Endodermal cell (in vitro differentiated cells): Measurements from ENCODE around the gene CIB4. TPM values are rescaled to one million over a fixed set of nuclear protein-coding genes. Genes with fewer than 3 reads are reported as not detected.

Experiments
- DNase-seq: peaks from one replicate; pipeline ENCODE4 v3.0.0-alpha.2; 2017
- H3K27ac ChIP-seq: 2 replicates; pipeline ENCODE4 v1.5.1; 2013; ENCODE audit warnings: mild to moderate bottlenecking, low read depth, low read length, moderate library complexity
- H3K27me3 ChIP-seq: 2 replicates; pipeline ENCODE4 v1.6.1; 2013; ENCODE audit warnings: mild to moderate bottlenecking, low read length, moderate library complexity; ENCODE audit not compliant: insufficient read depth, control insufficient read depth, poor library complexity, severe bottlenecking
- H3K36me3 ChIP-seq: 2 replicates; pipeline ENCODE4 v1.7.0; 2013; ENCODE audit warnings: mild to moderate bottlenecking, low read length, moderate library complexity; ENCODE audit not compliant: control insufficient read depth, insufficient read depth
- H3K4me1 ChIP-seq: one replicate; pipeline ENCODE4 v1.7.0; 2013; ENCODE audit warnings: low read length; ENCODE audit not compliant: control insufficient read depth, insufficient read depth
- H3K4me3 ChIP-seq: 2 replicates; pipeline ENCODE4 v1.5.1; 2013; ENCODE audit warnings: mild to moderate bottlenecking, low read length, moderate library complexity
- H3K9ac ChIP-seq: 2 replicates; pipeline ENCODE4 v1.6.1; 2013; ENCODE audit warnings: mild to moderate bottlenecking, low read length, moderate library complexity; ENCODE audit not compliant: poor library complexity, severe bottlenecking; ENCODE audit errors: extremely low read depth
- H3K9me3 ChIP-seq: 2 replicates; pipeline ENCODE4 v1.6.1; 2013; ENCODE audit warnings: mild to moderate bottlenecking, low read length, moderate library complexity; ENCODE audit not compliant: control insufficient read depth
- H3K27ac Mint-ChIP-seq: 2 replicates; pipeline ENCODE4 v1.8.0; 2020; ENCODE audit warnings: mixed read lengths
- H3K27me3 Mint-ChIP-seq: 2 replicates; pipeline ENCODE4 v1.8.0; 2021; ENCODE audit warnings: mild to moderate bottlenecking, mixed read lengths; ENCODE audit not compliant: insufficient read depth
- H3K36me3 Mint-ChIP-seq: 2 replicates; pipeline ENCODE4 v1.8.0; 2020; ENCODE audit warnings: low read depth, mixed read lengths
- H3K4me1 Mint-ChIP-seq: 2 replicates; pipeline ENCODE4 v1.8.0; 2020; ENCODE audit warnings: mixed read lengths
- H3K4me3 Mint-ChIP-seq: 2 replicates; pipeline ENCODE4 v1.8.0; 2020; ENCODE audit warnings: mild to moderate bottlenecking, moderate library complexity, mixed read lengths
- H3K9me3 Mint-ChIP-seq: 2 replicates; pipeline ENCODE4 v1.8.0; 2020; ENCODE audit warnings: mild to moderate bottlenecking, mixed read lengths
- WGBS, 2 experiments: methylation state at CpG; one replicate each; pipeline versions ENCODE4 v1.1.5 to v1.1.7; 2013; ENCODE audit warnings: missing lambda C conversion rate in 2 of 2, mixed read lengths in 1 of 2; ENCODE audit not compliant: insufficient coverage in 1 of 2, insufficient read length in 1 of 2; 5-methylcytosine and 5-hydroxymethylcytosine counted together
- total RNA-seq, 2 donors: library from RNA; stranded (reverse); fragmentation: NEBNext Ultra II Directional in 1 of 2; extraction: Animal tissue kit (Norgen Biotek cat#: 25700) in 1 of 2; gene quantifications; 2 replicates in 1 of 2; 3 replicates in 1 of 2; pipeline ENCODE4 v1.2.1, GENCODE V29; 2021
- TF ChIP-seq, protein P1 (sequence below): fragments of 200-600 bp; sonication (generic); conservative IDR thresholded peaks from 2 replicates; pipeline ENCODE4 v1.5.0; 2021; ENCODE audit warnings: antibody characterized with exemption, mild to moderate bottlenecking

CIB4 gene
- total RNA-seq, 2 donors from 2014 or later, result not detected

DNA sequence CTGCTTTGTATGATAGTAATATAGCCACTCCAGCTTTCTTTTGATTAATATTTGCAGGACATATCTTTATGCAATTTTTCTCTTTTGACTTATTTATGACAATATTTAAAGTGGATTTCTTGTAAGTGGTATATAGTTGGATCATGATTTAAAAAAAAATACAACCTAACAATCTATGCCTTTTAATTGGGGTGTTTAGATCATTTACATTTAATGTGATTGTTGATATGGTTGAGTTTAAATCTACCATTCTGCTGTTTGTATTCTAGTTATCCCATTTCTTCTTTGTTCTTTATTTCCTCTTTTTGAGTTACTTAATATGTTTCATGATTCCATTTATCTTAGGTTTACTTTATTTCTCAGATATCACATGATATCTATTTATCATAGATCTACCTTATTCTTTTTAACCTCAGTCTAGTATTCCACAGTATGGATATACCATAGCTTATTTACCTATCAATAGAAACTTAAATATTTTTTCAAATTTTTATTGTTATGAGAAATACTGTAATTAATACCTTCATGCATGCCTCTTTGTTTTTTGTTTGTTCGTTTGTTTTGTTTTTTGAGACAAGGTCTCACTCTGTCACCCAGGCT lies 19.3 kb upstream of the CIB4 start:
- DNase-seq, result no peak
- H3K36me3 ChIP-seq, result no peaks in the 10 kb centered on the region
- TF ChIP-seq, protein P1, sequence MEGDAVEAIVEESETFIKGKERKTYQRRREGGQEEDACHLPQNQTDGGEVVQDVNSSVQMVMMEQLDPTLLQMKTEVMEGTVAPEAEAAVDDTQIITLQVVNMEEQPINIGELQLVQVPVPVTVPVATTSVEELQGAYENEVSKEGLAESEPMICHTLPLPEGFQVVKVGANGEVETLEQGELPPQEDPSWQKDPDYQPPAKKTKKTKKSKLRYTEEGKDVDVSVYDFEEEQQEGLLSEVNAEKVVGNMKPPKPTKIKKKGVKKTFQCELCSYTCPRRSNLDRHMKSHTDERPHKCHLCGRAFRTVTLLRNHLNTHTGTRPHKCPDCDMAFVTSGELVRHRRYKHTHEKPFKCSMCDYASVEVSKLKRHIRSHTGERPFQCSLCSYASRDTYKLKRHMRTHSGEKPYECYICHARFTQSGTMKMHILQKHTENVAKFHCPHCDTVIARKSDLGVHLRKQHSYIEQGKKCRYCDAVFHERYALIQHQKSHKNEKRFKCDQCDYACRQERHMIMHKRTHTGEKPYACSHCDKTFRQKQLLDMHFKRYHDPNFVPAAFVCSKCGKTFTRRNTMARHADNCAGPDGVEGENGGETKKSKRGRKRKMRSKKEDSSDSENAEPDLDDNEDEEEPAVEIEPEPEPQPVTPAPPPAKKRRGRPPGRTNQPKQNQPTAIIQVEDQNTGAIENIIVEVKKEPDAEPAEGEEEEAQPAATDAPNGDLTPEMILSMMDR, result no peak
- Mint-ChIP-seq H3K27me3 (no peaks in the 10 kb centered on the region), H3K4me1 (peaks cover 3% of the 10 kb centered on the region), H3K9me3 (peaks cover 32% of the 10 kb centered on the region), H3K27ac (no peak overlapping the region), H3K36me3 (no peaks in the 10 kb centered on the region), H3K4me3 (no peak overlapping the region)
- H3K9me3 ChIP-seq, result peaks cover 21% of the 10 kb centered on the region
- H3K4me1 ChIP-seq, result no peaks in the 10 kb centered on the region
- H3K9ac ChIP-seq, result no peak overlapping the region
- no peaks in the 10 kb centered on the region for H3K27me3 ChIP-seq
- H3K4me3 ChIP-seq, result peak overlapping the region; percentile 34
- WGBS, 2 experiments, result 96% methylated on average over 1 of the region's 1 CpG; no CpG with 5 or more reads in 1 of the 2 experiments
- no peak overlapping the region for H3K27ac ChIP-seq

DNA sequence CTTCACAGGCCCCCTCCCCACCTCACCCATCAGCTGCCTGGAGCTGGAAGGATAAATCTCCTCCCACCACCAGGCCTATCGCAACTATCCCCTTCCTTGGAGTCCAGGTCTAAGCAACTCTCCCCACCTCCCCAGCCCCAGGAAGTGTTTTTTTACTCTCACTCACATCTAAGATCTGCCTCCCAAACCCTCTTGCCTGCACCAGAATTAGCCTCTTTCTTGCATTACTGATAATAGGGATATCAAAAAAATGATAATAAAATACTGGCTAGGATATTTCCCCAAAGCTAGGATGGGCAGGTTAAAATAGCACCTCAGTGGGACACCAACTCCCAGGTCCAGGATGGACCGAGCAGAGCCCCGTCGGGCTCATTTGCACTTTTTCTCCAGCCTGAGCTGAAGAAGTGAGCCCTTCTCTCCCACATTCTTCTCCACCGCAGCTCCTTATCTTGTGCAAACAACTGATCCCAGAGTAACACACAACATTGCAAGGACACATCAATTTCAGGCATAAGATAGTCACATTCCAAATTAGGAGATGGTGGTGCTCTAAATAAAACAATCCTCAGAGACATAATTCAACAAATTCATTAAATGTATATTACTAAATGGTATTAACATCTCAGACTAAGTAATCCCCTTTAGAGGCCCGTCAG lies 17.7 kb upstream of the CIB4 start:
- Mint-ChIP-seq H3K36me3 (no peaks in the 10 kb centered on the region), H3K9me3 (peaks cover 31% of the 10 kb centered on the region), H3K27ac (no peak overlapping the region), H3K4me1 (peaks cover 3% of the 10 kb centered on the region), H3K27me3 (no peaks in the 10 kb centered on the region), H3K4me3 (no peak overlapping the region)
- Histone ChIP-seq H3K4me3 (no peak overlapping the region), H3K36me3 (no peaks in the 10 kb centered on the region), H3K27me3 (no peaks in the 10 kb centered on the region), H3K9me3 (peaks cover 21% of the 10 kb centered on the region), H3K9ac (no peak overlapping the region), H3K4me1 (no peaks in the 10 kb centered on the region), H3K27ac (no peak overlapping the region)
- DNase-seq, result peak; percentile 40
- WGBS, 2 experiments, result 80 to 86% methylated on average over 5 to 6 of the region's 6 CpGs
- TF ChIP-seq, protein P1, result no peak

DNA sequence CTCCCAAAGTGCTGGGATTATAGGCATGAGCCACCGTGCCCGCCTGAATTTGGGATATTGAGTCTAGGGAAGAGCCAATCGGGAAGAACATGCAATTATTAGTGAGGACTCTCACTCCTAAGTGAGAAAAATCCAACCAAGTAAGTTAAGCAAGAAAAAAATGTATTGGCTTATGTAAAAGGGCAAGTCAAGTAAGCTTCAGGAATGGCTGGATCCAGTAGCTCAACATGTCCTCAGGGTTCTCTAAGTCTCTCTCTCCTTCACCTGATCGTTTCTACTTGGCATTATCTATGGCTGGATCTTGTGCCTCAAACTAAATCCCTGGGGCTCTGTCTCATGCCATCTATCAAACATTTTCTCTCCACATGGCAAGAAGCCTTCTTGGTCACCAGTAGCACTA lies 16.1 kb upstream of the CIB4 start:
- Mint-ChIP-seq H3K4me1 (peaks cover 3% of the 10 kb centered on the region), H3K4me3 (no peak overlapping the region), H3K27me3 (no peaks in the 10 kb centered on the region), H3K36me3 (no peaks in the 10 kb centered on the region), H3K27ac (no peak overlapping the region), H3K9me3 (peaks cover 30% of the 10 kb centered on the region)
- Histone ChIP-seq H3K36me3 (no peaks in the 10 kb centered on the region), H3K27me3 (no peaks in the 10 kb centered on the region), H3K9me3 (peaks cover 21% of the 10 kb centered on the region), H3K9ac (no peak overlapping the region), H3K4me1 (no peaks in the 10 kb centered on the region), H3K27ac (no peak overlapping the region), H3K4me3 (no peak overlapping the region)
- 82 to 88% methylated on average over 4 of the region's 4 CpGs for WGBS, 2 experiments
- TF ChIP-seq, protein P1, result no peak
- no peak for DNase-seq
